GM18861 (cell line): ENCODE results near the gene DACT2.

ENCODE experiments used
- ATAC-seq: cut with Tn5 transposase; IDR thresholded peaks from one replicate; pipeline ENCODE4 v1.9.1; 2021; ENCODE audit not compliant: unreplicated experiment

The DACT2 gene

DNA sequence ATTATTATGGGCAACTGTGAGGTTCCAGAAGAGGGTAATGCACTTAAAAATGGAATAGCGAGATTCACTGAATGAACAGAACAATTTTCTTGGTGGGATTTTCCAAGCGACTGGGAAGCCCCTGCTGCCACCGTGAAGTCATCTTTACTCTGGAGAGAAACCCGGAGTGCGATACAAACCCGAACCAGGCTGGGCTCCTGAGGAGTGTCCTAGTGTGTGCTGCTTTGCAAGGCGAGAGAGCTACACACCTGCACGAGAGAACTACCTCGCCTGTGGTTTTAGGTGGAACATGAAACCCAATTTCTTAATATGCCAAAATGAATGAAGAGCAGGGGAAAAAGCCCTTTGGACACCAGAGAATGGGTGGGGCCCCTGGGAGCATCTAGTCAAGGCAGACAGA is 33.5 kb upstream of the DACT2 start:
- no peak for ATAC-seq

DNA sequence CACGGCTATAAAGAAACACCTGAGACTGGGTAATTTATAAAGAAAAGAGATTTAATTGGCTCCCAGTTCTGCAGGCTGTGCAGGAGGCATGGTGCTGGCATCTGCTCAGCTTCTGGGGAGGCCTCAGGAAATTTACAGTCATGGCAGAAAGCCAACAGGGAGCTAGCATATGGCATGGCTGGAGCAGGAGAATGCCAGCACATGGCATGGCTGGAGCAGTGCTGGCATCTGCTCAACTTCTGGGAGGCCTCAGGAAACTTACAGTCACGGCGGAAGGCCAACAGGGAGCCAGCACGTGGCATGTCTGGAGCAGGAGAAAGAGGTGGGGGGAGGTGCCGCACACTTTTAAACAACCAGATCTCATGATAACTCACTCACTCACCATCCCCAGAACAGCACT is 32.5 kb upstream of the DACT2 start:
- no peak for ATAC-seq

DNA sequence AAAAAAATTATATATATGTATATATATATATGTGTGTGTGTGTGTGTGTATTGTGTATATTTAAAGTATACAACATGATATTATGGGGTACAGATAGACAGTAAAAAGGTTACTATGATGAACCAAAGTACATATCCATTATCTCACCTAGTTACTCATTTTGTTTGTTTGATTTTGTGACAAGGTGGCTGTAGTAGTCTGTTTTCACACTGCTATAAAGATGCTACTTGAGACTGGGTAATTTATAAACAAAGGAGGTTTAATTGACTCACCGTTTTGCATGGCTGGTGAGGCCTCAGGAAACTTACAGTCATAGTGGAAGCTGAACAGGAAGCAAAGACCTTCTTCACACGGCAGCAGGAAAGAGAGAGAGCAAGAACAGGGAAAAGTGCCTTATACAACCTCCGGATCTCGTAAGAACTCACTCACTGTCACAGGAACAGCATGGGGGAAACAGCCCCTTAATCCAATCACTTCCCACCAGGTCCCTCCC is 30.2 kb upstream of the DACT2 start:
- no peak for ATAC-seq

DNA sequence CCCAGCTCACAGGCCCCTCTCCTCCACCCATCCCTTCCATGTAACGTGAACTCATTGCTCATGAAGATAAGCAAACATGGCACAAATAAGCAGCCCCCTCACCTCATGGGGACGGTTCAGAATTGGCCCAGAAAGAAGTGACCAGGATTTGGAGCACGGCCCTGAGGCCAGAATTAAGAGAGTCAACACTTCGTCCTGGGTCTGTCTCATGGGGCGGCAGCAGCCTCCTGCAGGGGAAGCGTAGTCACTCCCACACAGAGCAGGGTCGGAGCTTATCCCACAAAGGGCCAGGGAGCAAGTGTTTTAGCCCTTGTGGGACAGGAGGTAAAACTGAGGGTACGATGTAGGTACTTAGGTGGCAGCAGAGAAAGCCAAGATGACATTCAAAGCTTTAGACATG is 28.6 kb upstream of the DACT2 start:
- no peak for ATAC-seq

DNA sequence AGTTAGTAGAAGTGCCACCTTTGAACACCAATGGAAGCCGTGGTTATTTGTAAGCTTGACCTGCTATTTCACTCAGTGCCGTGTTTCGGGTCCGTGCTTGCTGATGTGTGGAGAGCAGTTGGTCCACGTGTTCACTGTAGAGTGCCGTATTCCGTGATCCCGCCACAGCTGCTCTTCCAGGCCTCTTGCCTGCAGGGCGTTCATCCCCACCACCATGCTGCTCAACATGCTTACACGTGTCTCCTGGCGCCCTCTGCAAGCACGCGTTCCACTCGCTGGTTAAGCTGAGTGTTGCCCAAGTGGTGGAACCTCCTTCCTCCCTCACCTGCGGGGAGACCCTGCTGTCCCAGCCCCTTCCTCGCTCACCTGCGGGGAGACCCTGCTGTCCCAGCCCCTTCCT is 28.0 kb upstream of the DACT2 start:
- no peak for ATAC-seq

DNA sequence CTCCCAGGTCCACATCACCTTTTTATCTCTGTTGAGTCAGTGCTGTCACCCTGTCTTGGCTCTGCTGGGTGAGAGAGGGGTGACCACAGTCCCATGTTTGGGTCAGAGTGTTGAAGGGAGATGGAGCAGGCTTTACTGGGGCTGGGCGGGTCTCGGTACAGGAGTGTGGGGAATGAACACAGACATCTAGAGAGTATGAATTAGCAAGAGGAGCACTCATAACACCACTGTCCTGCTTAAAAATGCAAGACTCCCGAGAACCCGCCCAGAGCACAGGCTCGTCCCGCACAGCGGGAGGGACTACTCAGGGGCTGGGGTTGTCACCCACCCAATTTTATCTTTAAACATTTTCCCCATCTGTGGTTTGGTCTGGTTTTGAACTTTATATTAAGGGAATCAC is 27.5 kb upstream of the DACT2 start:
- no peak for ATAC-seq

DNA sequence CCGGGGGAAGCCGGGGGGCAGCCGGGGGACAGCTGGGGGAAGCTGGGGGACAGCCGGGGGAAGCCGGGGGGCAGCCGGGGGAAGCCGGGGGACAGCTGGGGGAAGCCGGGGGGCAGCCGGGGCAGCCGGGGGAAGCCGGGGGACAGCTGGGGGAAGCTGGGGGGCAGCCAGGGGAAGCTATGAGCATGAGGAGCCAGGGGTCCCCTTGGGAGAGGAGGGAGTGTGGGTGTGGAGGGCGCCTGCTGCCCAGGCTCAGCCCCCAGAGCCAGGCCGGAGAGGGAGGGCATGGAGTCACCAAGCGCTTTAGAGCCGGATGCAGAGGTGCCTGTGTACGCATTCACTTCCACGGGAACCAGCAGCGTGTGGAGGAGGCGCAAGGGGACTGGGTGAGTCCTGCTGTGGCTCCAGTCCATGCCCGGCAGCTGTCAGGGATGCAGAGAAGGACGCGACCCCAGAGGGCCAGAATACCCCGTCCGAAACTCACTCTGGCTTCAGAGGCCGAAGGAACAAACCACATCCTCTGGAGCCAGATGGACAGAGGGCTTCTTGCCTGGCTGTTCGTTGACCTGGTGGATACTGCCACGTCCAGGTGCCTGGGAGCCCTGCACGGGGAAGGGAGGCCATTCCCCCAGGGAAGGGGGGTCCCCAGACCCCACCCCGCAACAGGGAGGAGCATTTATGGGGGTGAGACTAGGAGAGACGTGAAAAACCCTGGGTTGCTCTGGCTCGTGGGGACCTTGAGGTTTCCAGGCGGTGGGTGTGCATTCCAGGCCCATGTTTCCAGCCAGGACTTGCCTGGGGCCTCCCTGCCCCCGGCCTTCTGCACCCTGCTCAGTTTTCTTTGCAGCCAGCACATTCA is 26.5 kb upstream of the DACT2 start:
- no peak for ATAC-seq

DNA sequence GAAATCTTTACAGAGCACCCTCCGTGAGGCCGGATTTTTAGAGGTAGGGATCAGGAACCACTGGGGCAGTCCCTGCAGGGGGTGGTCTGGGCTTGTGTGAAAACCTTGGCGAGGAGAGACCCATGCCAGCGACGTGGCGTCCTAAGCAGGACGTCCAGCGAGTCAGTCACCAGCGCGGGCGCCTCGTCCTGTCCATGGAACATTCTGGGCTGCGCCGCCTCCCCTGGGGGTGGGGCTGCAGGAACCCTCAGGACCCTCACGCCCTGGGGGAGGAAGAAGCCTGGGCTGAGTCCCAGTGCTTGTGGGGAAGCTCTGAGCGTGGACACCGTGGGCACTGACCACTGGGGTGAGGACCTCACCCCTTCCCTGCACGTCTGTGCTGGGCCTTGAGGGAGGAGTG is 25.7 kb upstream of the DACT2 start:
- no peak for ATAC-seq

DNA sequence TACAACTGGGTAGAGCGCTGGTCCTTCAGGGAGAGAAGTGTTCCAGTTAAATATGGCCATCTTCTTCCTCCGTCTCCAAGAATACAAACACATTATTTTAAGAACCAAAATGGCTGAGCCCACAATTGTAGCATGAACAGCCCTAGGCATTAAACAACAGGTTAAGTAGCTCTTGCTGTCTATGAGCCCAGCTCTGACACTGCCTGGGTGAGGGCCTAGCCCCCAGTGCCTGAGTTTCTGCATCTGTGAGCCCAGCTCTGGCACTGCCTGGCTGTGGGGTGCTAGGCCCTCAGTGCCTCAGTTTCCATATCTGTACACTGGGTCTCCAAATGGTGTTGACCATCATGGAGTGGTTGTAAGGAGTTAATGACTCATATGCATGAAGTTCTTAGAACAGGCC is 24.8 kb upstream of the DACT2 start:
- no peak for ATAC-seq

DNA sequence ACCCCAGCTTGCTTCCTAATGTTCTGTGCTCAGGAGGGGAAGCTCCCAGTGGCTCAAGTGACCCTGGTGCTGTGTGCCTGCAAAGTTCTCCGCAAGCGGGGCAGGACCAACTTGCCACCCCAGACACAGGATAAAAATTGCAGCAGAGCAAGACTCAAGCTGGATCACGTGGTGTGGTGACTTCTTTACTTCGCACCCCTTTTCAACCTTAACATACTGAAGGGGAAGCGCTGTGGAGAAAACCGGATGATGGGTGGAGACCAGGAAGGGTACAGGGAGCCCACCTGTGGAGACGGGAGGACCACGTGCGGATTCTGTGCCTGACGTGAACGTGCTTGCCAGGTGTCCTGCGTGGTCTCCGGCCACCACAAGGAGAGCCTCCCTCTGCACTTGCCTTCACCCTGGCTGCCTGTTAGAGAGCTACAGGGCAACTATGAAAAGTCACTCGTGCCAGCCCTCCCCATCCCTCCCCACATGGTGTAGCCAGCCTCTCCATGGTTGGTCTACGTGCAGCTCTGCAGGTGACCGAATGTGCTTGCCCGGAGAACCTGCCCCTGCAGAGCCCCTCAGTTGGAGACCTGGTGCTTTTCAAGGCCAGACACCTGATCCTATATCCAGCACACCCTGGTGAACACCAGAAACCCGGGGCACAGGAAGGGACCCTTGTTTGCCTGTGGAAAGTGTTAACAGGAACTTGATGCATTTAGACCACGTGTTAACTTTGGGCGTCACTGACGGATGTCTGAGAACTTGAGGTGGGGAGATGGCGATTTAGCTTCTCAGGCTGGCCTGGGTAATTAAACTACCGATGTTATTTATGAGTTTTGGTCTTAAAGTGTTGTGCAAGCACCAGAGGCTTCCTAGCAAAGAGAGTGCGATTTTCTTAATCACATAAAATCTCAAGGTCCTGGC is 23.9 kb upstream of the DACT2 start:
- no peak for ATAC-seq

DNA sequence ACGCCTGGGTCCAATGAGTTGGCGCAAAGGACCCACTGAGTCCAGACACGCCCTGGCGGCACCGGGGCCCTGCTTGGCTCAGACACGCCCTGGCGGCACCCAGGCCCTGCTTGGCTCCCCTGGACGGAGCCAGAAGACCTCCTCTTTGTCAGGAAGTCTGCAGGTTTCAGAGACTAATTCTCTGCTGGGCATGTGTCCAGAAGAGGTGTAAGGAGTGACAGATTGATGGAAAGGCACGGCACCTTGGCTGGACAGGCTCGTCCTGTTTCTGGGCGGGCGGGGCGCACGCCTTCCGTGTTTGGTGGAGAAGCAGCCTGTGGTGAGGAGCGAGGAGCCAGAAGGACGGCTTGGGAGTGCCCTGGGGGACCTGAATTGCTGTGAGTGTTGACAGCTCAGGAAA is 23.1 kb upstream of the DACT2 start:
- ATAC-seq: no peak

DNA sequence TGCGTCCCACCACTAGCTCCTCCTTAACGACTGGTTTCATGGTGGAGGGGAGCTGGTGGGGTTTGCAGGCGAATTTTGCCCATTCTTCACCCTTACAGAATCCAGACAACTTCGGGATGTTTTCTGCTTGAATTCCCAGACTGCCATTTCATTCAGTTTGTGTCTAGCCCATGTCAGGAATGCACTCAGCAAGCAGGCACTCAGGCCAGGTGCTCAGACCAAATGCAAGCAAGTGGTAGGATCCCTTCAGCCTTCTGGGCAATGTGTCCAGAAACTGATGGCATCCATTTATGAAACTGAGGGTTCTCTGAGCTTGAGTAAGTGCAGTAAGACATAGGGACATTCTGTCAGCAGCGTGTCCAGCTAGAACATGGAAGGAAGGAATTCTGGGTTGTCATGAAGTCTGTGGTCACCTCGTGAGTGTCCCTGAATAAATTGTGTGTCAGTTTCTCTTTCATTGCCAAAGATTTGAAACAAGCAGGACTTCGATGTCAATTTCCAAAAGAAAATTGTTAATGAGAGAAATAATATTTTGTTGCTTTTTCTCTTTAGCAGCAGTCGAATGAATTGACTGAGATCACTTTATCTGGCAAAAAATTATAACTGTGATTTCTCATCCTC is 21.8 kb upstream of the DACT2 start:
- no peak for ATAC-seq

DNA sequence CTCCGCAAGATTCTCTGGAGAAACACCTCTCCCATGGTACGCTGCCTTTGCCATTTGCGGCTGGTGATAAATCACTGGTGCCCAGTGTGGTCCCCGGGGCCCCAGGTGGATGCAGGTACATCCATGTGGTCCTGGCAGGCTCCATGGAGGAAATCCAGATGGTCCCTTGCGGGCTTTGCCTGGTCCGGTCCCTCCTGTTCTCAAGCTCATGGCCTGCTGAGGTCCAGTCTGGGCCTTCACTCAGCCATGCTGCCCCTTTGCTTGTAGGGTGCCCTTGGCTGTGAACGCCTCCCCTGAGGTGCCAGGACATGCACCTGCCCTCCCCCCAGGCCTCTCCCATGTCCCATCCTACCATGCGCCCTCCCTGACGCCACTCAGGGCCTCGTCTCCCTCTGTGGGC is 21.2 kb upstream of the DACT2 start:
- ATAC-seq: no peak

DNA sequence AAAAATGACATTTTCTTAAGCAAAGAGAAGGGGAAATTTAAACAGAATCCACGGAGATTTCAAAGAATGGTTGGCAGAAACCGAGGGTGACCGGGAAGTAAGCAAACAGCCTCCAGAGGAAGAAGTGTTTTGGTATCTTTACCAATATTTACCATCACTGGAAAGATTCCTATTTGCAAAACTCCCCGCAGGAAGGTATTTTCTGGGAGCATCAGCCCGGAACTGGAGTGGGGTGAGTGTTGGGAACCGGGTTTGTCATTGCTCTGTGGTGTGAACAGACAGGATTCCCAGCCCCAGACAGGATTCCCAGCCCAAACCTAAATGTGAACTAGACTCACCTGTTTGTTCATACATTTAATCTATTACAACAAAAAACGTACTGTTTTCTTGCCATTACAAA is 19.2 kb upstream of the DACT2 start:
- no peak for ATAC-seq

DNA sequence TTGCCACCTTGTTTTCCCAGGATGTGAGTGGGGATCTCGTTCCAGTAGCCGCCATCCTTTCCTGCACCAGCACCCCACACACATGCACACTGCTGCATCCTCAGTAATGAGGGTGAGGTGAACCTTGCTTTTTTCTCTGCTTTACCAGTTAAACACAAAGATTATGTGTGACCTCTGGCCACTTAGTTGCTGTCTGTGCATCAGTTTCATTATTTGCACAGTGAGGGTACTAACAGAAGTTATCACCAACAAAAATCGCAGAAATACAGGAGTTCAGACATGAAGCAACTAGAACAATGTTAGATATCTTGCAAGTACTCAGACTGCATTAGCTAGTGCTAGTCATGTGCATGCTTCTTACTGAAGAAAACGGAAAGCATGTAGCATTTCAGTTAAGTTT is 17.4 kb upstream of the DACT2 start:
- ATAC-seq: no peak

DNA sequence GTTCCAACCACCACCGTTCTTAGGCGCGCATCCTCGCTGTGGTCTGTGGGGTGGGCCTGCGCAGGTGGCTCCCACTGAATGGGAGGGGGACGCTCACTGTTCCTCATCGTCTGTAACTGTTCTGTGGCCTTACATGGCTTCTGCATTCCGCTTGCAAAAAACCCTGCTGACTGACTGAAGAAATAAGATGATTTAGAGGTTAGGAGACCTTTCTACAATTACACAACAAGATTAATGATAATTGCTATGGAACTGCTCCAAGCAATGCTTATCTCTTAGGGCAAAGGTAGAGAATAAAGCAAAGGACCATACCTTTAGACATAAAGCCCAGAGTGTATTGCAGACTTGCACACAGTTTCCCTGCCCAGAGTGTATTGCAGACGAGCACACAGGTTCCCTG is 14.4 kb upstream of the DACT2 start:
- ATAC-seq: no peak

DNA sequence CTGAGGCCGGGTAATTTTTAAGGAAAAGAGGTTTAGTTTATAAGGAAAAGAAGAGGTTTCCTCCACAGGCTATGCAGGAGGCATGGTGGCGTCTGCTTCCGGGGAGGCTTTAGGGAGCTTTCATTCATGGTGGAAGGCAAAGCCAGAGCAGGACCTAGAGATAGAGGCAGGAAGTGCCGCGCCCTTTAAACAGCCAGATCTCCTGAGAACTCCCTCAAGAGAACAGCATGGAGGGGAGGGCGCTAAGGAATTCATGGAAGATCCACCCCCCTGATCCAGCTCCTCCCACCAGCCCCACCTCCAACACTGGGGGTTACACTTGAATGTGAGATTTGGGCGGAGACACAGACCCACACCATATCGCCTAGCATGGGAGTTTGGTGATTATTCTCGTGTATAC is 13.9 kb upstream of the DACT2 start:
- no peak for ATAC-seq

DNA sequence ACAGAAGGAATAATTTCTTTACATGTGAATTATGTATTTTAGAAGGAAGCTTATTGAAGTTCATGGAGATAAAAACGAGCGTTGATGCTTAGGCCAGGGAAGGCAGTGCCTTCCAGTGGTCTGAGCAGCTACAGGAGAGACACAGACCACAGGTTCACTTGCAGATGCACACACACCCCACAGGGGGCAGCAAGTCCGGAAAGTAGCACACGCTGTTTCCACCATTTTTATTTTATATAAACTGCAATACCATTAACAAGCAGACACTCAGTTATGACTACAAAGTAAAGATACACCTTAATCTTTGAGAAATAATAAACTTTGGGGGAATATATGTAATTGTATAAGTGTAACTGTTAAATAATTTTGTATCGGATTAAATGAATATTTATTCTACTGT is 13.5 kb upstream of the DACT2 start:
- ATAC-seq: no peak

DNA sequence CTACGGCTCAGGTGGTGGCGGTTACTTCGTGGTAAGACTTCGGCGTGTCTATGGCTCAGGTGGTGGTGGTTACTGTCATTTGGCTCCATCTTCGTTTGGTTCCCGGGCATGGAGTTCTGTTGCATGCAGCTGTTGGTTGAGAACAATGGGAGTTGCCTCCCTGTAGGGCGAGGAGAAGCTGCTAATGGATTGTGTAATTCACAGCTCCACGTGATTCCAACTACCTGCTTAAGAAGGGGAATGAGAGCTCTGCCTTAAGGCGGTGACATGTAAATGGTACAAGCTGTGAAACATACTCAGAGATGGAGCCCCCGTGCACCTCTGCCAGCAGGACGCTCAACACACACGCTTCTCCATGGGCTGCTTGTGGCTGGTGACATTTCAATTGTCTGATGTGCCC is 12.4 kb upstream of the DACT2 start:
- ATAC-seq: no peak

DNA sequence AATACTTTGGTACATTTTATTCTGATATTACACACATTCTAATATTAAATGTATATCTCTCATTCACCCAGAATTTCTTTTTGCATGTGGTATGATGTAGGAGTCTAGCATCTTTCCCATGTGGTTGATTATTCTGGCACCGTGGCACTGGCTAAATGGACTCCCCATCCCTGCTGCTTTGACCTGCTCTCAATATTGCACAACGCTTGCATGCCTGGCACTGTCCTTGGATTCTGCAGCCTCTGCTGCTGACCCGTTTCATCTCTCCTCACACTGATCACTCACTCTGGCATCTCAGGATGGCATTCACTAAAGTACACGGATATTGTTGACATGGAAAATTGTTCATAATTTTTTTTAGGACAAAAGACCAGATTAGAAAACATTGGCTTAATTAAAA is 11.5 kb upstream of the DACT2 start:
- ATAC-seq: no peak

DNA sequence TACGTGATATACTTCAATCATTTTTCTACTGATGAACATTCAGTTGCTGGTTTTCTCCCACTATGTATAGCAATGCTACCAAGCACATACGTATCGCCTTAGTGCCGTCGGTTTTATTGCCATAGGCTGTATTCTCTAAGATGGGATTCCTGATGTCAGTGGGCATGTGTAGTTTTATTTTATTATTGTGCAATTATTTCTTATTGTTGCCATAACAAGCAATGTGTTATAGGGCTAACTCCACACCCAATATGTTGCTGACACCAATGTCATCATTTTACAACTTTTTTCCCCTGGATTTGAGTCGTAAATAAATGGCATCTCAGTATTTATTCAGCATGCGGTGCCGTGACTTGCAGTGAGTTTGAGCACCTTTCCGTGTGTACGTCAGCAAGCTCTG is 10.8 kb upstream of the DACT2 start:
- no peak for ATAC-seq

DNA sequence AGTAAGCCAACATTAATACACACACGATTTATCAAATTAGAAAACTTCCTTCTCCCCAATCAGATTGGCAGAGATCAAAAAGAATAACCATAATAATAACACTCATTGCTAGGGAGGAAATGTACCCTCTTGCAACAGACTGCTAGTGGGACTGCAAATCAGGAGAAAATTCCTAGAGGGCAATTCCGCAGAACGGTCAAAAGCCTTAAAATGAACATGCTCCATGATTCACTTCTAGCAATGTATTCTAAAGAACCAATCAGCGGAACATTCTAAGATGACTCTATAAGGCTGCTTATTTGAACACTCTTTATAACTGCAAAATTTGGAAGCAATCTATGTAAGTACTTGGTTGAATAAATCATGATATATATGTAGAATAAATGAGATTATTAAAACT is 8.5 kb upstream of the DACT2 start:
- no peak for ATAC-seq
